Type B pancreatic cell (in vitro differentiated cells): ENCODE results near the gene TIMP1. TPM values are rescaled to one million over a fixed set of nuclear protein-coding genes. Genes with fewer than 3 reads are reported as not detected.

ENCODE experiments used
- DNase-seq: peaks from one replicate; pipeline ENCODE4 v3.0.0; 2021; ENCODE audit warnings: mixed read lengths; ENCODE audit not compliant: unreplicated experiment; ENCODE audit errors: extremely low spot score
- H3K27ac Mint-ChIP-seq: 2 replicates; pipeline ENCODE4 v1.8.0; 2021; ENCODE audit warnings: mild to moderate bottlenecking, mixed read lengths
- H3K27me3 Mint-ChIP-seq: 2 replicates; pipeline ENCODE4 v1.8.0; 2021; ENCODE audit warnings: mixed read lengths
- H3K36me3 Mint-ChIP-seq: 2 replicates; pipeline ENCODE4 v1.8.0; 2021; ENCODE audit warnings: mixed read lengths
- H3K4me1 Mint-ChIP-seq: one replicate; pipeline ENCODE4 v1.8.0; 2021; ENCODE audit warnings: mixed read lengths; ENCODE audit not compliant: unreplicated experiment
- H3K4me3 Mint-ChIP-seq: 2 replicates; pipeline ENCODE4 v1.8.0; 2021; ENCODE audit warnings: mild to moderate bottlenecking, mixed read lengths
- H3K9me3 Mint-ChIP-seq: 2 replicates; pipeline ENCODE4 v1.8.0; 2021; ENCODE audit warnings: mixed read lengths
- CTCF ChIP-seq: fragments of 200-600 bp; sonication (generic); conservative IDR thresholded peaks from 2 replicates; pipeline ENCODE4 v1.5.0; 2021; ENCODE audit warnings: antibody characterized with exemption, mild to moderate bottlenecking
- total RNA-seq: library from RNA; stranded (reverse); gene quantifications from 2 replicates; pipeline ENCODE4 v1.2.1, GENCODE V29; 2021; ENCODE audit warnings: low replicate concordance

TIMP1 gene
- total RNA-seq, 1 donor from 2014 or later, result 95.4 TPM

DNA sequence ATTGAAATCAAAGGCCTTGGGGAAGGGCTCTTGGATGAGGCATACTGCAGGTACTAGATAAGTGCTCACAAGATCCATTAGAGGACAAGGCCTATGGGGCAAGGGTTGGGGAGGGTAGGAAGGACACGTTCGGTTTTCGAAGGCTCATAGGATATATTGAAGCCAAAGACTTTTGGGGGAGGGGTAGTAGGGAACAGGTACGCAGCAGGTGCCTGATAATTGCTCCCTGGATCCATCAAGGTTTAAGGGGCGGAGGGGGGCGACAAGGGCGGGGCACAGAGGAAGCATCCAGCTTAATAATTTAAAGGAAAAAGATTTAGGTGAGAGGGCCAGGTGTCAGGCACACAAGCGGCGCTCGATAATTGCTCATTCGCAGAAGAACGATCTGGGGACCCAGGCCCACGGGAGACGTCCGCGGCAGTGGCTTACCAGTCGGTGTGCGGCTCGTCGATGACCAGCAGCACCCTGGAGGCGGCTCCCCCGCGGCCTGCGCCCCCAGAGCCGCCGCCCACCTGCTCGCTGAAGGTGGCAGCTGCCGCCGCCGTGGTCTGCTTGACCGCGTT is 36.8 kb downstream of the TIMP1 start:
- Mint-ChIP-seq H3K27me3 (peaks cover 52% of the 10 kb centered on the region), H3K27ac (no peak overlapping the region), H3K9me3 (no peaks in the 10 kb centered on the region), H3K4me3 (peak overlapping the region; percentile 69), H3K4me1 (no peaks in the 10 kb centered on the region), H3K36me3 (no peaks in the 10 kb centered on the region)
- no peak for DNase-seq
- no peak for TF ChIP-seq CTCF

DNA sequence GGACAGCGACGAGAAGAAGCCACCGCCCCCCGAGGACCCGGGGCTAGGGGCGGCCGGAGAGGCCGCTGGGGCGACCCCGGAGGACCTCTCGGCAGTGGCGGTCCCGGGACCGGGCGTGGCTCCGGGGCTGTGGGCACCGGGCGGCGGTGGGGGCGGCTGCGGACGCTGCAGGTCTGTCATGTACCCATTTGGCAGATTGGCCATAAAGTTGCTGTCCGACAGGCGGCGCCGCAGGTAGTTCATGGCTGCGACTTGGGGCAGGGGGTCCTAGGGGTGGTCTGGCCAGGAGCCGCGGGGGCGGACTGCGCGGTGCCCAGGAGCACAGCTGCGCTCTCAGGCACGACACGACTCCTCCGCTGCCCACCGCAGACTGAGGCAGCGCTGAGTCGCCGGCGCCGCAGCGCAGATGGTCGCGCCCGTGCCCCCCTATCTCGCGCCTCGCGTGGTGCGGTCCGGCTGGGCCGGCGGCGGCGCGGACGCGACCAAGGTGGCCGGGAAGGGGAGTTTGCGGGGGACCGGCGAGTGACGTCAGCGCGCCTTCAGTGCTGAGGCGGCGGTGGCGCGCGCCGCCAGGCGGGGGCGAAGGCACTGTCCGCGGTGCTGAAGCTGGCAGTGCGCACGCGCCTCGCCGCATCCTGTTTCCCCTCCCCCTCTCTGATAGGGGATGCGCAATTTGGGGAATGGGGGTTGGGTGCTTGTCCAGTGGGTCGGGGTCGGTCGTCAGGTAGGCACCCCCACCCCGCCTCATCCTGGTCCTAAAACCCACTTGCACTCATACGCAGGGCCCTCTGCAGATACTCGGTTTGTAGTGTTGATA is 37.5 kb downstream of the TIMP1 start, which contains the start of gene SYN1:
Gene SYN1, minus strand, starts transcription at position 372 of the 817 bp plus-strand sequence. Its CDS starts 129 bp downstream, at position 243.
- Mint-ChIP-seq H3K4me1 (no peaks in the 10 kb centered on the region), H3K36me3 (no peaks in the 10 kb centered on the region), H3K27me3 (peaks cover 52% of the 10 kb centered on the region), H3K9me3 (no peaks in the 10 kb centered on the region), H3K4me3 (peak within 1 kb of the TSS; percentile 69), H3K27ac (no peak within 1 kb of the TSS)
- peak; percentile 19 for TF ChIP-seq CTCF
- DNase-seq, result peak; percentile 87

DNA sequence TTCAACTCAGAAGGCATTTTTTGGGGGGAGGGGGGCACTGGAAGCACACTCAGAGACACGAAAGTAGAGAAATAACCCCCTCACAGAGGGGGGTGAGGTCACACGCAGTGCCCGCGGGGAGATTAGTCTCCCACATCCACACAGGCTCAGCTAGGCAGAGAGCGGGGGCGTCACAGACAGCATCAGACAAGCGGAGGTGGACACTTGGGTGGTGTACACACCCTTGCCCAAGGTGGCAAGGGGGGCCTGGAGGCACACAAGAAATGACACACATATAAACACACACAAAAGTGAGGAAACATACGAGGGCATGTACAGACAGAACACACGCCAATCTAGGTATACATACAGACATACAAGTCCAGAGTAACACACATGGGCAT is 38.1 kb downstream of the TIMP1 start:
- Mint-ChIP-seq H3K36me3 (no peaks in the 10 kb centered on the region), H3K9me3 (no peaks in the 10 kb centered on the region), H3K27ac (no peak overlapping the region), H3K4me3 (peak overlapping the region; percentile 45), H3K27me3 (peaks cover 56% of the 10 kb centered on the region), H3K4me1 (no peaks in the 10 kb centered on the region)
- TF ChIP-seq CTCF, result no peak
- DNase-seq, result no peak

GRCh38 chrX:47621851-47622250 is 39.6 kb downstream of the TIMP1 start:
- Mint-ChIP-seq H3K27ac (no peak overlapping the region), H3K4me3 (no peak overlapping the region), H3K27me3 (peaks cover 48% of the 10 kb centered on the region), H3K36me3 (no peaks in the 10 kb centered on the region), H3K4me1 (no peaks in the 10 kb centered on the region), H3K9me3 (no peaks in the 10 kb centered on the region)
- no peak for DNase-seq
- TF ChIP-seq CTCF, result no peak

DNA sequence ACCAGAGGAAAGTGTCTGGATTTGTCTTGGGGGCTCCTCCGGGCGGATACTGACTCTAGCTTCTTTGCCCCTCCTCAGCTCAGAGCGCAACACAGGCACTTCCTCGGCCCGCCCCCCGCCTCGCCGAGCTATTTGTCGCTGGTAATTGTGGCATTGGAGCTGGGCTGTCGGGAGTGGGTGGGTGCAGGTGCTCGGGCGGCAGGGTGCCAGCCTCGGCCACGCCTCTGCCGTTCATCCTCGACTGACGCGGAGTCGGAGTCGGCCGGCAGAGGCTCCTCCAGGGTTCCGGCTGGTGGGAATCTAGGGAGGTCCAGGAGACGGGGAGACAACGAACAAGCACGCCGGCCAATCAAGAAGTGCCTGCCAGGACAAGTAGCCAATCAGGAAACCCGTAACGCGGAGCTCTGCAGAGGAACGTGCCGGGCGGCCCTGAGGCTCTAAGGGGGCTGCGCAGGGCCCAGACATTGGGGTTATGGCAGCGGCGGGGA is 41.3 kb downstream of the TIMP1 start:
- H3K36me3 Mint-ChIP-seq, result no peaks in the 10 kb centered on the region
- peaks cover 35% of the 10 kb centered on the region for H3K27me3 Mint-ChIP-seq
- H3K9me3 Mint-ChIP-seq, result no peaks in the 10 kb centered on the region
- no peaks in the 10 kb centered on the region for H3K4me1 Mint-ChIP-seq
- H3K4me3 Mint-ChIP-seq, result peak overlapping the region; percentile 85
- H3K27ac Mint-ChIP-seq, result no peak overlapping the region
- TF ChIP-seq CTCF, result no peak
- DNase-seq, result no peak
